GM23338 (cell line): Measurements from ENCODE around the gene ANKRD13B. TPM values are rescaled to one million over a fixed set of nuclear protein-coding genes. Genes with fewer than 3 reads are reported as not detected.

ENCODE experiments used
- ATAC-seq: fragments of 200-7000 bp; cut with Tn5 transposase; 3 replicates; pipeline ENCODE4 v1.9.1; 2020
- DNase-seq: peaks from one replicate; pipeline ENCODE4 v3.0.0-alpha.2; 2015; ENCODE audit warnings: low spot score
- H2AFZ ChIP-seq: fragments of 200-600 bp; sonication (generic); 2 replicates; pipeline ENCODE4 v1.8.0; 2016; ENCODE audit warnings: antibody characterized with exemption, mild to moderate bottlenecking, moderate library complexity
- H3F3A ChIP-seq: fragments of 200-600 bp; sonication (generic); replicated peaks from 2 replicates; pipeline ENCODE4 v1.8.0; 2017; ENCODE audit warnings: antibody characterized with exemption, mixed run types, low read depth
- H3K27ac ChIP-seq: fragments of 200-600 bp; sonication (generic); 2 replicates; pipeline ENCODE4 v1.6.1; 2016; ENCODE audit warnings: low read depth
- H3K27me3 ChIP-seq: fragments of 200-600 bp; sonication (generic); 2 replicates; pipeline ENCODE4 v1.8.0; 2016; ENCODE audit warnings: mild to moderate bottlenecking, mixed run types, moderate library complexity; ENCODE audit not compliant: insufficient read depth
- H3K36me3 ChIP-seq: fragments of 200-600 bp; sonication (generic); 2 replicates; pipeline ENCODE4 v1.8.0; 2016; ENCODE audit warnings: mild to moderate bottlenecking; ENCODE audit not compliant: insufficient read depth
- H3K4me1 ChIP-seq: fragments of 200-600 bp; sonication (generic); 2 replicates; pipeline ENCODE4 v1.8.0; 2016; ENCODE audit warnings: mild to moderate bottlenecking, moderate library complexity; ENCODE audit not compliant: insufficient read depth
- H3K4me2 ChIP-seq: fragments of 200-600 bp; sonication (generic); 2 replicates; pipeline ENCODE4 v1.7.1; 2017; ENCODE audit warnings: mixed run types
- H3K4me3 ChIP-seq: fragments of 200-600 bp; sonication (generic); 2 replicates; pipeline ENCODE4 v1.6.1; 2016; ENCODE audit warnings: mixed run types
- H3K79me2 ChIP-seq: fragments of 200-600 bp; sonication (generic); replicated peaks from 2 replicates; pipeline ENCODE4 v1.8.0; 2017; ENCODE audit warnings: mild to moderate bottlenecking; ENCODE audit not compliant: insufficient read depth
- H3K9me2 ChIP-seq: fragments of 200-600 bp; sonication (generic); 2 replicates; pipeline ENCODE4 v1.8.0; 2017; ENCODE audit not compliant: insufficient read depth
- H4K20me1 ChIP-seq: fragments of 200-600 bp; sonication (generic); replicated peaks from 2 replicates; pipeline ENCODE4 v1.8.0; 2017; ENCODE audit warnings: mild to moderate bottlenecking; ENCODE audit not compliant: insufficient read depth
- H3K27ac Mint-ChIP-seq: 2 replicates; pipeline ENCODE4 v1.8.0; 2020; ENCODE audit warnings: inconsistent platforms, mild to moderate bottlenecking, moderate library complexity, mixed read lengths
- H3K27me3 Mint-ChIP-seq: 3 replicates; pipeline ENCODE4 v1.8.0; 2022; ENCODE audit warnings: low read depth, mild to moderate bottlenecking, moderate library complexity, mixed read lengths, inconsistent platforms; ENCODE audit not compliant: insufficient read depth, poor library complexity
- H3K36me3 Mint-ChIP-seq: 3 replicates; pipeline ENCODE4 v1.8.0; 2021; ENCODE audit warnings: low read depth, mild to moderate bottlenecking, inconsistent platforms, moderate library complexity, mixed read lengths
- H3K4me1 Mint-ChIP-seq: 3 replicates; pipeline ENCODE4 v1.8.0; 2020; ENCODE audit warnings: mild to moderate bottlenecking, inconsistent platforms, mixed read lengths
- H3K4me3 Mint-ChIP-seq: 3 replicates; pipeline ENCODE4 v1.8.0; 2021; ENCODE audit warnings: moderate library complexity, mild to moderate bottlenecking, inconsistent platforms, mixed read lengths
- H3K9me3 Mint-ChIP-seq: 3 replicates; pipeline ENCODE4 v1.8.0; 2020; ENCODE audit warnings: moderate library complexity, mild to moderate bottlenecking, inconsistent platforms, mixed read lengths
- CREB1 ChIP-seq: fragments of 250-450 bp; sonication (Bioruptor Pico); IDR thresholded peaks from 2 replicates; pipeline ENCODE4 v1.5.0; 2020; ENCODE audit warnings: low read depth, mild to moderate bottlenecking, moderate library complexity
- CTCF ChIP-seq, 2 experiments: fragments of 200-600 bp in 1 of 2; sonication (generic) in 1 of 2; conservative IDR thresholded peaks; 2 replicates each; pipeline versions ENCODE4 v1.5.1 to v1.6.1; 2016 to 2017; ENCODE audit warnings: antibody characterized with exemption in 2 of 2, low read depth in 2 of 2, mild to moderate bottlenecking in 2 of 2, moderate library complexity in 1 of 2
- EZH2 ChIP-seq: fragments of 200-600 bp; sonication (generic); IDR thresholded peaks from one replicate; pipeline ENCODE4 v1.8.0; 2017; ENCODE audit warnings: antibody characterized with exemption, mild to moderate bottlenecking, low read depth; ENCODE audit not compliant: unreplicated experiment
- EZH2phosphoT487 ChIP-seq: fragments of 200-600 bp; sonication (generic); IDR thresholded peaks from one replicate; pipeline ENCODE4 v1.8.1; 2018; ENCODE audit warnings: antibody characterized with exemption; ENCODE audit not compliant: unreplicated experiment
- JUNB ChIP-seq: IDR thresholded peaks from one replicate; pipeline ENCODE4 v1.6.1; 2016; ENCODE audit warnings: antibody characterized with exemption; ENCODE audit not compliant: unreplicated experiment
- NANOG ChIP-seq: IDR thresholded peaks from 2 replicates; pipeline ENCODE4 v1.6.1; 2016; ENCODE audit warnings: antibody characterized with exemption, borderline replicate concordance
- POLR2AphosphoS5 ChIP-seq: IDR thresholded peaks from 2 replicates; pipeline ENCODE4 v1.6.1; 2016; ENCODE audit warnings: antibody characterized with exemption, low read depth
- REST ChIP-seq: IDR thresholded peaks from one replicate; pipeline ENCODE4 v1.6.1; 2018; ENCODE audit warnings: antibody characterized with exemption; ENCODE audit not compliant: unreplicated experiment
- STAT1 ChIP-seq: IDR thresholded peaks from one replicate; pipeline ENCODE4 v1.6.1; 2016; ENCODE audit warnings: antibody characterized with exemption; ENCODE audit not compliant: unreplicated experiment
- ZNF114 ChIP-seq: fragments of 250-450 bp; sonication (Bioruptor Pico); IDR thresholded peaks from 2 replicates; pipeline ENCODE4 v1.5.0; 2020; ENCODE audit warnings: mild to moderate bottlenecking, moderate library complexity
- ZNF331 ChIP-seq: fragments of 250-450 bp; sonication (Bioruptor Pico); IDR thresholded peaks from 2 replicates; pipeline ENCODE4 v1.5.0; 2020; ENCODE audit warnings: low read depth, mild to moderate bottlenecking, moderate library complexity
- ZNF462 ChIP-seq: fragments of 250-450 bp; sonication (Bioruptor Pico); IDR thresholded peaks from 2 replicates; pipeline ENCODE4 v1.5.0; 2020; ENCODE audit warnings: mild to moderate bottlenecking, moderate library complexity
- polyA plus RNA-seq: library from polyadenylated mRNA; unstranded; fragments of >200 nt; fragmentation: Nextera tagmentation; extraction: Ambion mirVana; gene quantifications from 2 replicates; pipeline ENCODE4 v1.2.1, GENCODE V29; 2016
- total RNA-seq: library from RNA; depleted of rRNA; stranded (reverse); fragments of >200 nt; shearing (Covaris generic); gene quantifications from 2 replicates; pipeline ENCODE4 v1.2.3, GENCODE V29; 2014

Gene ANKRD13B
- total and polyA plus RNA-seq, 2 experiments from 2014 or later = 8.2 to 57.4 TPM

DNA sequence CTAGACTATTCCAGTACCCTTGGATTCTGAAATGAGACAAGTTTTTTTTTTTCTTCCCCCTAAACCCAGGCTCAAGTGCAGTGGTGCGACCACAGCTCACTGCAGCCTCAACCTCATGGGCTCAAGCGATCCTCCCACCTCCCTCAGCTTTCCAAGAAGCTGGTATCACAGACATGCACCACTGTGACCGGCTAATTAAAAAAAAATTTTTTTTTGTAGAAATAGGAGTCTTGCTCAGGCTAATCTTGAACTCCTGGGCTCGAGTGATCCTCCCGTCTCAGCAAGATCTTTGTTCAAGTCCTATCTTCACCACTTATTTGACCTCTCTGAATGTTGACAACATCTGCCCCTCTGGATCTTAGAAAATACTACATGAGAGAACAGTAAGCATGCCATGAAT is 56.4 kb downstream of the ANKRD13B start:
- no peaks in the 10 kb centered on the region for H3K27me3 ChIP-seq
- H3K4me3 ChIP-seq = no peak overlapping the region
- no peak overlapping the region for H3K4me2 ChIP-seq
- H3K79me2 ChIP-seq = no peaks in the 10 kb centered on the region
- Mint-ChIP-seq H3K4me1 (no peaks in the 10 kb centered on the region), H3K27me3 (peaks cover 3% of the 10 kb centered on the region), H3K4me3 (no peak overlapping the region), H3K36me3 (no peaks in the 10 kb centered on the region), H3K27ac (no peak overlapping the region), H3K9me3 (no peaks in the 10 kb centered on the region)
- H3K4me1 ChIP-seq = no peaks in the 10 kb centered on the region
- no peak overlapping the region for H2AFZ ChIP-seq
- no peaks in the 10 kb centered on the region for H3K9me2 ChIP-seq
- H3F3A ChIP-seq = no peaks in the 10 kb centered on the region
- ATAC-seq (no peak), DNase-seq (no peak)
- H4K20me1 ChIP-seq = no peaks in the 10 kb centered on the region
- H3K27ac ChIP-seq = no peak overlapping the region
- TF ChIP-seq STAT1 = no peak
- TF ChIP-seq ZNF331 (CRISPR knock-in tag) = no peak
- no peak for TF ChIP-seq POLR2AphosphoS5
- TF ChIP-seq ZNF462 (CRISPR knock-in tag) = no peak
- no peak for TF ChIP-seq EZH2phosphoT487
- TF ChIP-seq ZNF114 = no peak
- TF ChIP-seq EZH2 = no peak
- TF ChIP-seq CREB1 (CRISPR knock-in tag) = no peak
- no peak for TF ChIP-seq REST
- TF ChIP-seq NANOG = no peak
- TF ChIP-seq JUNB = no peak
- TF ChIP-seq CTCF (conservative IDR thresholded peaks at IDR 0.05; ENCODE audit: low read depth in 2 of 2) = no peak
- H3K36me3 ChIP-seq = no peaks in the 10 kb centered on the region
